Kidney epithelial cell (primary cell): ENCODE data around the gene CTNNA3. TPM values are rescaled to one million over a fixed set of nuclear protein-coding genes. Genes with fewer than 3 reads are reported as not detected.

ENCODE experiments used
- DNase-seq: peaks from one replicate; pipeline ENCODE4 v3.0.0-alpha.2; 2010; ENCODE audit warnings: low read depth
- H3K27me3 ChIP-seq: 2 replicates; pipeline ENCODE4 v1.6.0; 2011; ENCODE audit warnings: low read length; ENCODE audit not compliant: control insufficient read depth, insufficient read depth
- H3K36me3 ChIP-seq: 2 replicates; pipeline ENCODE4 v1.5.1; 2011; ENCODE audit warnings: low read length; ENCODE audit not compliant: control insufficient read depth, insufficient read depth
- H3K4me3 ChIP-seq: 2 replicates; pipeline ENCODE4 v1.5.1; 2011; ENCODE audit warnings: low read depth, mild to moderate bottlenecking, control low read depth, low read length
- total RNA-seq: library from RNA; depleted of rRNA; stranded (reverse); fragments of >200 nt; gene quantifications from 2 replicates; pipeline ENCODE4 v1.2.3, GENCODE V29; 2015
- TF ChIP-seq, protein P1 (sequence below): IDR thresholded peaks from 2 replicates; pipeline ENCODE4 v1.5.1; 2011; ENCODE audit warnings: mild to moderate bottlenecking, moderate library complexity, low read length, control low read depth, inconsistent platforms; ENCODE audit not compliant: insufficient read depth, poor library complexity, severe bottlenecking

CTNNA3 gene
- total RNA-seq, 1 donor from 2014 or later = 0.79 TPM

DNA sequence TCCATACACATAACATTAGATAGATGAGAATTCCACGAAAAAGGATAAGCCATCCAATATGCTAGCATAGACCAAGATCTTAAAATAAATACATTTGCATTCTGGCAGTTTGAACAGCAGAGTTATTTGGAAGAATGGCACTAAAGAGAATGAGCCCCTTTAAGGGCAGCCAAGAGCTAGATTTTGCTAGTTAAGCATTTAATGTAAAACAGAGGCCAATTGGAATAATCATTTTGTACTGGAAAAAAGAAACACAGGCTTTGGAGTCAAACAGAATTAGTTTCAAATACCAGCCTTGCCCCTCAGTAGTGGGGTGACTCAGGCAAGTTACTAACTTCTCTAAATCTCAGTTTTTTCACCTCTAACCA, 714.0 kb downstream of the CTNNA3 start:
- TF ChIP-seq, protein P1, sequence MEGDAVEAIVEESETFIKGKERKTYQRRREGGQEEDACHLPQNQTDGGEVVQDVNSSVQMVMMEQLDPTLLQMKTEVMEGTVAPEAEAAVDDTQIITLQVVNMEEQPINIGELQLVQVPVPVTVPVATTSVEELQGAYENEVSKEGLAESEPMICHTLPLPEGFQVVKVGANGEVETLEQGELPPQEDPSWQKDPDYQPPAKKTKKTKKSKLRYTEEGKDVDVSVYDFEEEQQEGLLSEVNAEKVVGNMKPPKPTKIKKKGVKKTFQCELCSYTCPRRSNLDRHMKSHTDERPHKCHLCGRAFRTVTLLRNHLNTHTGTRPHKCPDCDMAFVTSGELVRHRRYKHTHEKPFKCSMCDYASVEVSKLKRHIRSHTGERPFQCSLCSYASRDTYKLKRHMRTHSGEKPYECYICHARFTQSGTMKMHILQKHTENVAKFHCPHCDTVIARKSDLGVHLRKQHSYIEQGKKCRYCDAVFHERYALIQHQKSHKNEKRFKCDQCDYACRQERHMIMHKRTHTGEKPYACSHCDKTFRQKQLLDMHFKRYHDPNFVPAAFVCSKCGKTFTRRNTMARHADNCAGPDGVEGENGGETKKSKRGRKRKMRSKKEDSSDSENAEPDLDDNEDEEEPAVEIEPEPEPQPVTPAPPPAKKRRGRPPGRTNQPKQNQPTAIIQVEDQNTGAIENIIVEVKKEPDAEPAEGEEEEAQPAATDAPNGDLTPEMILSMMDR = no peak
- DNase-seq = no peak
- H3K36me3 ChIP-seq = no peaks in the 10 kb centered on the region
- no peaks in the 10 kb centered on the region for H3K27me3 ChIP-seq
- no peak overlapping the region for H3K4me3 ChIP-seq

DNA sequence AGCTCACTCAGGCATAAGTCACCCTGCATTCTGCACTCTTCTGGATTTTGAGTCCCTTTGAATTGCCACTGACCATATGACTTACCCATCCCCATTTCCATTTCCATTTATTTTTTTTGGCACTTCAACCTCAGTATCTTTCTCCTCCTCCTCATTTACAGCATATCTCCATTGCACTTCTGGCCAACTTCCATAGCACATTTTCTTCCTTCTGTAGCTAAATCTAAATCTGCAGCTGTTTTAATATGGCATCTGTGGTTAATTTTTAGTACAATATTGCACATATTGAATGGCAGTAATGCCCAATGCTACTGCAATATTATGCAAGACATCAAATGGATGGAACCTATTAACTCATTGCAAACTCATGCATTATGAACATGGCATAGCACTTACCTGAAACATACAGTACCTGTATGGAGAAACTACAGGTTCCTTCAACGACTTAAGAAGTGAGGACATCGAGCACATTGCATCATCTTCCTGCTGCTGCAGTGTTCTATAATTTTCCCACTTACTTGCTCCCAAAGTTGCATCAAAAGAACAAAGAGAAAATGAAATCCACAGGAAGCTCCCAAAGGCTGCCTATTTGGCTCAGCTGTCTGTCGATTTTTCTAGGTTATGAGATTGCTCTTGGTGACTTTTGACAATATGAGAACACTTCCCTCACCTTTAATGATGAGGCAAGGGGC, 714.5 kb downstream of the CTNNA3 start:
- no peak overlapping the region for H3K4me3 ChIP-seq
- TF ChIP-seq, protein P1 = no peak
- H3K27me3 ChIP-seq = no peaks in the 10 kb centered on the region

GRCh38 chr10:66980246-66980815, 715.7 kb downstream of the CTNNA3 start:
- DNase-seq = no peak
- Histone ChIP-seq H3K4me3 (no peak overlapping the region), H3K36me3 (no peaks in the 10 kb centered on the region), H3K27me3 (no peaks in the 10 kb centered on the region)
- TF ChIP-seq, protein P1 = no peak

More for the DNA sequence above, 714.5 kb downstream of the CTNNA3 start:
- H3K36me3 ChIP-seq = no peaks in the 10 kb centered on the region
- no peak for DNase-seq

DNA sequence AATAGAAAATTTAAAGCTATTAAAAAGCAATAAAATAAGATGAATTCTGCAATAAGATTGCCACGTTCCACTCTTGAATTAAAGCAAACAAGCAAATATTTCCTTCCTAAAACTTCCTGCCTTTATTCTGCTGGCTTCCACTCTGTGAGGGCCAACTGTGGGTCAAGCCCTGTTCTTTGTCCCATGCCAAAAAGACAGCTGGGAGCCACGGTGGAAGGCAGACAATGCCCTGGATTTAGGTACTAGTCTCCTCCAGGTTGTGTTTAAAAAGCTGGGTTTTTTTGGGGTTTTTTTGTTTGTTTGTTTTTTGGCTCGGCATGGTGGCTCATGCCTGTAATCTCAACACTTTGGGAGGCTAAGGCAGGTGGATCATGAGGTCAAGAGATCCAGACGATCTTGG, 731.0 kb downstream of the CTNNA3 start:
- DNase-seq = no peak
- TF ChIP-seq, protein P1 = no peak
- H3K4me3 ChIP-seq = no peak overlapping the region
- H3K36me3 ChIP-seq = no peaks in the 10 kb centered on the region
- H3K27me3 ChIP-seq = no peaks in the 10 kb centered on the region

- no peaks in the 10 kb centered on the region for H3K27me3 ChIP-seq
Observed at GRCh38 chr10:66958466-66958865, 737.5 kb downstream of the CTNNA3 start.

More at GRCh38 chr10:66958466-66958865, 737.5 kb downstream of the CTNNA3 start:
- Histone ChIP-seq H3K36me3 (no peaks in the 10 kb centered on the region), H3K4me3 (no peak overlapping the region)
- DNase-seq = no peak
- TF ChIP-seq, protein P1 = no peak
